GM10266 (cell line): ENCODE data around the gene PPCS.

ENCODE experiments used
- DNase-seq: peaks from one replicate; pipeline ENCODE4 v3.0.0; 2012; ENCODE audit errors: extremely low spot score
- TF ChIP-seq, protein P1 (sequence below): IDR thresholded peaks from 2 replicates; pipeline ENCODE4 v1.5.1; 2012; ENCODE audit warnings: mild to moderate bottlenecking, low read depth; ENCODE audit not compliant: control insufficient read depth, insufficient read depth; ENCODE audit errors: missing control alignments

PPCS gene

GRCh38 chr1:42420911-42421585, 35.3 kb upstream of the PPCS start:
- no peak for DNase-seq
- TF ChIP-seq, protein P1, sequence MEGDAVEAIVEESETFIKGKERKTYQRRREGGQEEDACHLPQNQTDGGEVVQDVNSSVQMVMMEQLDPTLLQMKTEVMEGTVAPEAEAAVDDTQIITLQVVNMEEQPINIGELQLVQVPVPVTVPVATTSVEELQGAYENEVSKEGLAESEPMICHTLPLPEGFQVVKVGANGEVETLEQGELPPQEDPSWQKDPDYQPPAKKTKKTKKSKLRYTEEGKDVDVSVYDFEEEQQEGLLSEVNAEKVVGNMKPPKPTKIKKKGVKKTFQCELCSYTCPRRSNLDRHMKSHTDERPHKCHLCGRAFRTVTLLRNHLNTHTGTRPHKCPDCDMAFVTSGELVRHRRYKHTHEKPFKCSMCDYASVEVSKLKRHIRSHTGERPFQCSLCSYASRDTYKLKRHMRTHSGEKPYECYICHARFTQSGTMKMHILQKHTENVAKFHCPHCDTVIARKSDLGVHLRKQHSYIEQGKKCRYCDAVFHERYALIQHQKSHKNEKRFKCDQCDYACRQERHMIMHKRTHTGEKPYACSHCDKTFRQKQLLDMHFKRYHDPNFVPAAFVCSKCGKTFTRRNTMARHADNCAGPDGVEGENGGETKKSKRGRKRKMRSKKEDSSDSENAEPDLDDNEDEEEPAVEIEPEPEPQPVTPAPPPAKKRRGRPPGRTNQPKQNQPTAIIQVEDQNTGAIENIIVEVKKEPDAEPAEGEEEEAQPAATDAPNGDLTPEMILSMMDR = no peak

- TF ChIP-seq, protein P1 = no peak
- no peak for DNase-seq
Measured at GRCh38 chr1:42422737-42423136, 33.6 kb upstream of the PPCS start.

GRCh38 chr1:42423681-42424080, 32.7 kb upstream of the PPCS start:
- TF ChIP-seq, protein P1 = no peak
- DNase-seq = no peak

DNA sequence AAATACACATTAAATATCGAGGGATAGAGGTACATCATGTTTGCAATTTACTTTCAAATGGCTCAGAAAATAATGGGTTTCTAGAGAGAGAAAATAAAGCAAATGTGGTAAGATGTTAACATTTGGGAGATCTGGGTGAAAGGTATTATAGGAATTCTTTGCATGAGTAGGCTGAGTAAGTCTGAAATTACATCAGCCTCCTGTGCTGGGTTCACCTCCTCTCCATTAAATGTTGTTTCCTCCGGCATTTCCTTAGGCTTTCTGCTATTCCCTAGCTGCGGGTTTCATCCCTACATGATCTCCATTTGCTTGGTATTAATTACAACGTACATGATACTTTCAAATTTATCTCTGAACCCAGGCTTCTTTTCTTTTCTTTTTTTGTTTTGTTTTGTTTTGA, 32.1 kb upstream of the PPCS start:
- DNase-seq = no peak
- TF ChIP-seq, protein P1 = no peak

DNA sequence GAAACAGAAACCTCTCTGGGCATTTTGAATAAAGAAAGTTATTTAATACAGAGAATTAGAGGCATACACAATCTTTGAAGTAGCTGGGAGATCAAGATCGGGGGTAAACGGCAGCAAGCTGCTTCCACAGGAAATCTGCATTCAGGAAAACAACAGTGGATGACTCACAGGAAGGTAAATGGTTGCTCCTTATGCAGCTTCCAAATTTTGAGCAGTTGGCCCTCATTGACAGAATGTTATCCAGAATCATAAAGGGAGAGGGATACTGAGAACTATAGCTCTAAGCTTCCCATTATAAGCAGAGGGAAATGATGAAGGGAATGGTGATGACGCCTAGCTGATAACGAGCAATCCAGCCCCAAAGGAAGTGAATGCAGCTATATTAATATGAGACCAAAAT, 29.1 kb upstream of the PPCS start:
- DNase-seq = no peak
- TF ChIP-seq, protein P1 = no peak

DNA sequence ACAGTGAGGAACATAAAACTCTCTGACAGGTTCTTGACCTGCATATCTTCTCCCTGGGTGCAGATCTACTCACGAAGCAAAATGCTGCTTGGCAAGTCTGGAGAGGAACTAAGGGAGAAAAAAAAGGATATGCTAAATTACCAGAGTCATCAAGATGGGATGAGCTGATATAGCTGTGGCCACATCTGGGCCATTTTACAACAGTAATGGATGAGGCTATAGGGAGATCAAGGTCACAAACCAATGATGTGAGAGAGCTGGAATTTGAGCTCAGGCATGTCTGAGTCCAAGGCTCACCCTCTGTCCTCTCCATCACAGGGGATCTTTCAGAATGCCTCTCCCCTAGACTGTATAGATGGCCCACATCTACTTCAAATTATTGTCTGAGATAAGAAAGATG, 26.7 kb upstream of the PPCS start:
- TF ChIP-seq, protein P1 = no peak
- DNase-seq = no peak

GRCh38 chr1:42430286-42431135, 25.8 kb upstream of the PPCS start:
- TF ChIP-seq, protein P1 = no peak
- DNase-seq = peak; percentile 17
